ENCODE measurements around the gene ITPKB. TPM values are rescaled to one million over a fixed set of nuclear protein-coding genes. Genes with fewer than 3 reads are reported as not detected.
"Not testable (repeated sequence)": the region's sequence is repeated elsewhere in the genome, so short reads cannot be mapped to it uniquely, and the experiment has no call there.

The ITPKB gene
- total and polyA plus RNA-seq, 7 donors, result 1.4 to 80.9 (median 52.4) TPM

GRCh38 chr1:226642421-226642820, 96.7 kb downstream of the ITPKB start:
- H3K9me3 ChIP-seq, result no peaks in the 10 kb centered on the region
- no peak for TF ChIP-seq EP300 (IDR thresholded peaks at IDR 0.05)
- TF ChIP-seq CTCF (IDR thresholded peaks at IDR 0.05), result no peak
- no peak for TF ChIP-seq POLR2AphosphoS5 (IDR thresholded peaks at IDR 0.05)
- TF ChIP-seq POLR2A (IDR thresholded peaks at IDR 0.05), result no peak
- no peak overlapping the region for H3K4me3 ChIP-seq
- H3K27ac ChIP-seq, result peak overlapping the region in 3 of 4 donors; percentile 79 to 82 (median 81)
- peak; percentile 48 for DNase-seq
- H3K4me1 ChIP-seq, result peaks cover 0 to 100% (median 91%) of the 10 kb centered on the region in 4 donors
- peaks cover 10 to 57% (median 26%) of the 10 kb centered on the region in 4 donors for H3K36me3 ChIP-seq
- intact Hi-C loops (cut with DNase I), result no loop called here
- H3K27me3 ChIP-seq, result no peaks in the 10 kb centered on the region
- 96 to 98% methylated on average over 8 of the region's 8 CpGs for WGBS, 2 donors

- WGBS, 2 donors, result 96% methylated on average over 23 of the region's 23 CpGs
- Histone ChIP-seq H3K4me1 (peaks cover 0 to 99% (median 91%) of the 10 kb centered on the region in 4 donors), H3K4me3 (no peak overlapping the region), H3K27me3 (no peaks in the 10 kb centered on the region), H3K27ac (peak overlapping the region in 3 of 4 donors; percentile 79 to 82 (median 81)), H3K9me3 (no peaks in the 10 kb centered on the region), H3K36me3 (peaks cover 10 to 57% (median 23%) of the 10 kb centered on the region in 4 donors)
- TF ChIP-seq POLR2A (IDR thresholded peaks at IDR 0.05), result no peak
- TF ChIP-seq CTCF (IDR thresholded peaks at IDR 0.05), result no peak
- no peak for TF ChIP-seq EP300 (IDR thresholded peaks at IDR 0.05)
- DNase-seq, result peak; percentile 58
- intact Hi-C loops (cut with DNase I), result no loop called here
These were observed 97.3 kb downstream of the ITPKB start for GRCh38 chr1:226641671-226642231.

- Histone ChIP-seq H3K4me1 (peaks cover 0 to 87% (median 78%) of the 10 kb centered on the region in 4 donors), H3K4me3 (no peak overlapping the region), H3K27ac (peak overlapping the region in 3 of 4 donors; percentile 79 to 82 (median 81)), H3K27me3 (no peaks in the 10 kb centered on the region), H3K9me3 (no peaks in the 10 kb centered on the region), H3K36me3 (peaks cover 9 to 64% (median 30%) of the 10 kb centered on the region in 4 donors)
- peak; percentile 80 for DNase-seq
- intact Hi-C loops (cut with DNase I), result no loop called here
- 81 to 92% methylated on average over 23 of the region's 23 CpGs for WGBS, 2 donors
- TF ChIP-seq POLR2A (IDR thresholded peaks at IDR 0.05), result no peak
- peak; percentile 78 to 89 (median 86) for TF ChIP-seq POLR2AphosphoS5 (IDR thresholded peaks at IDR 0.05)
- TF ChIP-seq CTCF (IDR thresholded peaks at IDR 0.05), result no peak
- TF ChIP-seq EP300 (IDR thresholded peaks at IDR 0.05), result peak in 2 of 4 donors; percentile 26 to 67
These were observed 98.6 kb downstream of the ITPKB start for GRCh38 chr1:226640321-226641136.

- Histone ChIP-seq H3K9me3 (no peaks in the 10 kb centered on the region), H3K27ac (peak overlapping the region in 3 of 4 donors; percentile 79 to 82 (median 81)), H3K4me3 (no peak overlapping the region), H3K27me3 (no peaks in the 10 kb centered on the region), H3K36me3 (peaks cover 9 to 65% (median 31%) of the 10 kb centered on the region in 4 donors), H3K4me1 (peaks cover 0 to 78% (median 70%) of the 10 kb centered on the region in 4 donors)
- intact Hi-C loops (cut with DNase I), result loop anchor here (10.0 kb wide), 1 partner anchor 335 kb away; no protein-coding TSS in a partner anchor
- TF ChIP-seq POLR2A (IDR thresholded peaks at IDR 0.05) (no peak), POLR2AphosphoS5 (IDR thresholded peaks at IDR 0.05) (no peak), CTCF (IDR thresholded peaks at IDR 0.05) (no peak), EP300 (IDR thresholded peaks at IDR 0.05) (no peak)
- WGBS, 2 donors, result 96 to 97% methylated on average over 18 of the region's 18 CpGs
- peak; percentile 65 for DNase-seq
These were observed 99.4 kb downstream of the ITPKB start for GRCh38 chr1:226639631-226640061.

GRCh38 chr1:226639206-226639605, 99.9 kb downstream of the ITPKB start:
- H3K9me3 ChIP-seq, H3K27me3 ChIP-seq, H3K4me3 ChIP-seq: not testable (repeated sequence)
- peaks cover 9 to 65% (median 31%) of the 10 kb centered on the region in 4 donors for H3K36me3 ChIP-seq
- WGBS, 2 donors, result 95% methylated on average over 8 of the region's 8 CpGs
- intact Hi-C loops (cut with DNase I), result loop anchor here (10.0 kb wide), 1 partner anchor 336 kb away; no protein-coding TSS in a partner anchor
- H3K4me1 ChIP-seq, result peaks cover 0 to 78% (median 68%) of the 10 kb centered on the region in 4 donors
- peak overlapping the region in 3 of 4 donors; percentile 79 to 82 (median 81) for H3K27ac ChIP-seq
- DNase-seq, result peak; percentile 55
